SK-N-SH treated with all-trans-retinoic acid at 6 μM for 48 hours (cell line): Measurements from ENCODE around the gene PRR35.

Experiments
- ISL1 ChIP-seq: fragments of 250-450 bp; sonication (Bioruptor Pico); IDR thresholded peaks from 2 replicates; pipeline ENCODE4 v2.1.2; 2022; ENCODE audit warnings: mild to moderate bottlenecking, moderate library complexity
- PATZ1 ChIP-seq: fragments of 250-450 bp; sonication (Bioruptor Pico); IDR thresholded peaks from 2 replicates; pipeline ENCODE4 v1.8.0; 2020; ENCODE audit warnings: mild to moderate bottlenecking, moderate library complexity, borderline replicate concordance
- RARB ChIP-seq: fragments of 250-450 bp; sonication (Bioruptor Pico); IDR thresholded peaks from 2 replicates; pipeline ENCODE4 v1.8.0; 2021; ENCODE audit warnings: mild to moderate bottlenecking, moderate library complexity
- TSHZ2 ChIP-seq: fragments of 250-450 bp; sonication (Bioruptor Pico); IDR thresholded peaks from 2 replicates; pipeline ENCODE4 v1.5.0; 2020; ENCODE audit warnings: mild to moderate bottlenecking, moderate library complexity
- ZNF565 ChIP-seq: fragments of 450-650 bp; formaldehyde crosslinking; conservative IDR thresholded peaks from 2 replicates; pipeline ENCODE4 v1.5.0; 2020; ENCODE audit warnings: low read depth, mild to moderate bottlenecking, moderate library complexity
- ZNF8 ChIP-seq: fragments of 450-650 bp; formaldehyde crosslinking; IDR thresholded peaks from 2 replicates; pipeline ENCODE4 v1.5.0; 2020; ENCODE audit warnings: mild to moderate bottlenecking, moderate library complexity

- TF ChIP-seq ZNF565 (no peak), TSHZ2 (CRISPR knock-in tag) (no peak), RARB (CRISPR knock-in tag) (no peak), ZNF8 (no peak), PATZ1 (CRISPR knock-in tag) (no peak), ISL1 (CRISPR knock-in tag) (no peak)
Observed at GRCh38 chr16:531494-532125, 28.6 kb upstream of the PRR35 start.
